Parietal lobe (tissue), 2 donors: Measurements from ENCODE around the gene NATD1. TPM values are rescaled to one million over a fixed set of nuclear protein-coding genes. Genes with fewer than 3 reads are reported as not detected.

Source experiments
- small RNA-seq: library from RNA; depleted of rRNA; stranded (forward); fragments of <200 nt; gene quantifications from one replicate; pipeline ENCODE3, GENCODE V24; 2014; ENCODE audit warnings: low replicate concordance
- total RNA-seq: library from RNA; depleted of rRNA; stranded (reverse); fragments of >200 nt; gene quantifications from one replicate; pipeline ENCODE4 v1.2.3, GENCODE V29; 2014

The NATD1 gene
- 2.8 TPM for total RNA-seq

GRCh38 chr17:21252796-21253645 lies at the start of gene NATD1:
NATD1 (minus strand) TSS chr17:21253410; CDS start chr17:21253264, 146 bp downstream.

GRCh38 chr17:21284319-21285163 lies 31.3 kb upstream of the NATD1 start, which contains the start of gene MAP2K3:
MAP2K3 (plus strand) TSS chr17:21284711; CDS start chr17:21284921, 210 bp downstream.

GRCh38 chr17:21214015-21214776 lies 39.0 kb downstream of the NATD1 start, which contains the start of gene TMEM11:
TMEM11 (minus strand) TSS chr17:21214161; CDS start chr17:21214152, 9 bp downstream.

Small RNAs within 50 kb of the gene (small RNA-seq; reads per million reads assigned to genes)
- gene RN7SL426P = not detected

Other genes with a start within 250 kb of the NATD1 start
- 418 TPM for gene USP22, start 210.4 kb downstream of the NATD1 start, total RNA-seq
- gene DHRS7B, start 126.4 kb downstream of the NATD1 start, total RNA-seq = 13.8 TPM
- gene TMEM11, start 39.2 kb downstream of the NATD1 start, total RNA-seq = 12.2 TPM
- 4.1 TPM for gene MAP2K3, start 31.3 kb upstream of the NATD1 start, total RNA-seq
- gene KCNJ12, start 122.9 kb upstream of the NATD1 start, total RNA-seq = 0.63 TPM